ENCODE data around the gene GBP6.

DNA sequence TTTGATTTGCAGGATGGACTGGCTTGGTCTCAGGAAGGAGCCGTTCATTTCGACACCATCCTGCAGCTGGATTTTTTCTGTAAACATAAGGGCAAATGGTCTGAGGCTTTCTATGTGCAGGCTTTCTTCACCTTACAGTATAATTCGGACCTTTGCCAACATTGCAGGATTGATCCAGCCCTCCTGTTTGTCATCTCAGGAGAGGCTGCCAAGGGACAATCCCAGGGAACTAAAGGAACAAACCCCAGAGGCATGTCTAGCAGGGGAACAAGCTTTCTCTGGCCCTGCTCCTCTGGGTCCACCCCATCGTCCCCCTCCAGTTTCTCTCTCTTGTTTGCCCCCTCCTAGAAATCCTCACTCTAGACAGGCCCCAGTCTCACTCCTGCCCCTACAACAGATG lies 24.8 kb upstream of the GBP6 start:
- no peak for TF ChIP-seq POLR2A (IDR thresholded peaks at IDR 0.05)
- TF ChIP-seq POLR2AphosphoS5 (IDR thresholded peaks at IDR 0.05) = no peak
- TF ChIP-seq, protein P1, sequence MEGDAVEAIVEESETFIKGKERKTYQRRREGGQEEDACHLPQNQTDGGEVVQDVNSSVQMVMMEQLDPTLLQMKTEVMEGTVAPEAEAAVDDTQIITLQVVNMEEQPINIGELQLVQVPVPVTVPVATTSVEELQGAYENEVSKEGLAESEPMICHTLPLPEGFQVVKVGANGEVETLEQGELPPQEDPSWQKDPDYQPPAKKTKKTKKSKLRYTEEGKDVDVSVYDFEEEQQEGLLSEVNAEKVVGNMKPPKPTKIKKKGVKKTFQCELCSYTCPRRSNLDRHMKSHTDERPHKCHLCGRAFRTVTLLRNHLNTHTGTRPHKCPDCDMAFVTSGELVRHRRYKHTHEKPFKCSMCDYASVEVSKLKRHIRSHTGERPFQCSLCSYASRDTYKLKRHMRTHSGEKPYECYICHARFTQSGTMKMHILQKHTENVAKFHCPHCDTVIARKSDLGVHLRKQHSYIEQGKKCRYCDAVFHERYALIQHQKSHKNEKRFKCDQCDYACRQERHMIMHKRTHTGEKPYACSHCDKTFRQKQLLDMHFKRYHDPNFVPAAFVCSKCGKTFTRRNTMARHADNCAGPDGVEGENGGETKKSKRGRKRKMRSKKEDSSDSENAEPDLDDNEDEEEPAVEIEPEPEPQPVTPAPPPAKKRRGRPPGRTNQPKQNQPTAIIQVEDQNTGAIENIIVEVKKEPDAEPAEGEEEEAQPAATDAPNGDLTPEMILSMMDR (IDR thresholded peaks at IDR 0.05) = no peak

Measured in breast epithelium (tissue), 3 donors.